Mesendoderm (in vitro differentiated cells): Measurements from ENCODE around the gene DUSP11.
A peak's percentile ranks its signal among the peaks of the same experiment; 100 is the strongest.

Source experiments
- DNase-seq: peaks from one replicate; pipeline ENCODE4 v3.0.0; 2013
- H2AK5ac ChIP-seq: 2 replicates; pipeline ENCODE4 v1.6.1; 2013; ENCODE audit warnings: low read length, inconsistent platforms
- H2BK120ac ChIP-seq: 2 replicates; pipeline ENCODE4 v1.6.1; 2013; ENCODE audit warnings: low read depth, mild to moderate bottlenecking, low read length, moderate library complexity, mixed read lengths
- H2BK15ac ChIP-seq: replicated peaks from 2 replicates; pipeline ENCODE4 v1.6.1; 2013; ENCODE audit warnings: low read depth, mild to moderate bottlenecking, moderate library complexity
- H2BK5ac ChIP-seq: 2 replicates; pipeline ENCODE4 v1.6.1; 2013; ENCODE audit warnings: low read length, inconsistent platforms
- H3K18ac ChIP-seq: 2 replicates; pipeline ENCODE4 v1.6.1; 2013; ENCODE audit warnings: mild to moderate bottlenecking, low read length, mixed read lengths
- H3K23ac ChIP-seq: one replicate; pipeline ENCODE4 v1.6.1; 2013; ENCODE audit warnings: low read length
- H3K27ac ChIP-seq: 2 replicates; pipeline ENCODE4 v1.5.1; 2013; ENCODE audit warnings: low read depth, mild to moderate bottlenecking, inconsistent platforms, low read length, moderate library complexity
- H3K27me3 ChIP-seq: 2 replicates; pipeline ENCODE4 v1.6.1; 2013; ENCODE audit warnings: low read length, control low read depth, mild to moderate bottlenecking, inconsistent platforms; ENCODE audit not compliant: insufficient read depth, poor library complexity
- H3K36me3 ChIP-seq: 2 replicates; pipeline ENCODE4 v1.6.1; 2013; ENCODE audit warnings: low read length, inconsistent platforms; ENCODE audit not compliant: control insufficient read depth, insufficient read depth
- H3K4ac ChIP-seq: one replicate; pipeline ENCODE4 v1.6.1; 2013; ENCODE audit warnings: low read depth, mild to moderate bottlenecking, low read length, moderate library complexity
- H3K4me1 ChIP-seq: 2 replicates; pipeline ENCODE4 v1.6.1; 2013; ENCODE audit warnings: low read depth, low read length, inconsistent platforms; ENCODE audit not compliant: control insufficient read depth
- H3K4me2 ChIP-seq: 2 replicates; pipeline ENCODE4 v1.6.1; 2013; ENCODE audit warnings: low read length
- H3K4me3 ChIP-seq: 2 replicates; pipeline ENCODE4 v1.5.1; 2013; ENCODE audit warnings: mild to moderate bottlenecking, low read length
- H3K56ac ChIP-seq: one replicate; pipeline ENCODE4 v1.6.1; 2013; ENCODE audit warnings: low read length
- H3K79me1 ChIP-seq: 2 replicates; pipeline ENCODE4 v1.6.1; 2013; ENCODE audit warnings: low read length, inconsistent platforms
- H3K79me2 ChIP-seq: 2 replicates; pipeline ENCODE4 v1.6.1; 2013; ENCODE audit warnings: mild to moderate bottlenecking, low read length; ENCODE audit not compliant: control insufficient read depth, insufficient read depth
- H3K9ac ChIP-seq: 2 replicates; pipeline ENCODE4 v1.6.1; 2013; ENCODE audit warnings: low read length, inconsistent platforms
- H4K5ac ChIP-seq: one replicate; pipeline ENCODE4 v1.6.1; 2013; ENCODE audit warnings: low read length
- H4K8ac ChIP-seq: one replicate; pipeline ENCODE4 v1.6.1; 2013; ENCODE audit warnings: low read depth, mild to moderate bottlenecking, control low read depth, low read length, moderate library complexity
- WGBS: extraction: QIAGEN DNeasy Blood & Tissue Kit; methylation state at CpG from one replicate; pipeline ENCODE4 v1.1.7; 2013; ENCODE audit warnings: low lambda C conversion rate, missing lambda C conversion rate; ENCODE audit not compliant: insufficient coverage; ENCODE audit errors: extremely low coverage; 5-methylcytosine and 5-hydroxymethylcytosine counted together

Gene DUSP11

GRCh38 chr2:73825408-73825807 lies 45.5 kb upstream of the DUSP11 start:
- Histone ChIP-seq H2BK15ac (no peak overlapping the region), H3K4me2 (no peak overlapping the region), H3K79me1 (peaks cover under 1% of the 10 kb centered on the region), H3K27ac (no peak overlapping the region), H2BK120ac (no peak overlapping the region), H3K4me1 (no peaks in the 10 kb centered on the region), H3K9ac (no peak overlapping the region), H3K4ac (no peak overlapping the region), H3K4me3 (no peak overlapping the region), H3K23ac (no peak overlapping the region), H2BK5ac (no peak overlapping the region), H4K8ac (no peak overlapping the region), H3K27me3 (no peaks in the 10 kb centered on the region), H2AK5ac (no peak overlapping the region), H3K36me3 (no peaks in the 10 kb centered on the region), H4K5ac (no peak overlapping the region), H3K79me2 (peaks cover 7% of the 10 kb centered on the region), H3K56ac (no peak overlapping the region), H3K18ac (no peak overlapping the region)
- no CpG with 5 or more reads among the region's 4 CpGs for WGBS
- DNase-seq: no peak

- DNase-seq: peak; percentile 66
- Histone ChIP-seq H3K9ac (no peak overlapping the region), H3K79me1 (no peaks in the 10 kb centered on the region), H3K4ac (no peak overlapping the region), H3K4me1 (no peaks in the 10 kb centered on the region), H3K23ac (no peak overlapping the region), H3K4me3 (no peak overlapping the region), H4K5ac (no peak overlapping the region), H3K56ac (no peak overlapping the region), H2BK5ac (no peak overlapping the region), H3K4me2 (no peak overlapping the region), H3K18ac (no peak overlapping the region), H3K79me2 (no peaks in the 10 kb centered on the region), H3K27me3 (no peaks in the 10 kb centered on the region), H2BK120ac (no peak overlapping the region), H2AK5ac (no peak overlapping the region), H2BK15ac (no peak overlapping the region), H4K8ac (no peak overlapping the region), H3K36me3 (no peaks in the 10 kb centered on the region), H3K27ac (no peak overlapping the region)
- 100% methylated on average over 2 of the region's 3 CpGs for WGBS
These were observed 44.1 kb upstream of the DUSP11 start for GRCh38 chr2:73823916-73824523.

GRCh38 chr2:73823416-73823815 lies 43.5 kb upstream of the DUSP11 start:
- WGBS: no CpG with 5 or more reads among the region's 2 CpGs
- Histone ChIP-seq H3K79me1 (no peaks in the 10 kb centered on the region), H2BK15ac (no peak overlapping the region), H3K27ac (no peak overlapping the region), H3K36me3 (no peaks in the 10 kb centered on the region), H3K27me3 (no peaks in the 10 kb centered on the region), H3K4me2 (no peak overlapping the region), H3K4me1 (no peaks in the 10 kb centered on the region), H3K23ac (no peak overlapping the region), H3K4me3 (no peak overlapping the region), H2AK5ac (no peak overlapping the region), H4K5ac (no peak overlapping the region), H2BK5ac (no peak overlapping the region), H3K79me2 (no peaks in the 10 kb centered on the region), H3K18ac (no peak overlapping the region), H3K9ac (no peak overlapping the region), H4K8ac (no peak overlapping the region), H3K4ac (no peak overlapping the region), H2BK120ac (no peak overlapping the region), H3K56ac (no peak overlapping the region)
- no peak for DNase-seq

- Histone ChIP-seq H3K79me1 (no peaks in the 10 kb centered on the region), H2BK15ac (no peak overlapping the region), H3K27me3 (no peaks in the 10 kb centered on the region), H3K4me1 (no peaks in the 10 kb centered on the region), H3K18ac (no peak overlapping the region), H2AK5ac (no peak overlapping the region), H4K5ac (no peak overlapping the region), H3K27ac (no peak overlapping the region), H4K8ac (no peak overlapping the region), H3K79me2 (no peaks in the 10 kb centered on the region), H3K56ac (no peak overlapping the region), H3K9ac (no peak overlapping the region), H3K23ac (no peak overlapping the region), H3K4me2 (no peak overlapping the region), H3K4ac (no peak overlapping the region), H3K36me3 (no peaks in the 10 kb centered on the region), H3K4me3 (no peak overlapping the region), H2BK120ac (no peak overlapping the region), H2BK5ac (no peak overlapping the region)
- DNase-seq: no peak
- whole genome bisulfite sequencing: no CpG with 5 or more reads among the region's 2 CpGs
These were observed 43.1 kb upstream of the DUSP11 start for GRCh38 chr2:73822991-73823390.

GRCh38 chr2:73822276-73822675 lies 42.4 kb upstream of the DUSP11 start:
- no CpG with 5 or more reads among the region's 1 CpG for WGBS
- Histone ChIP-seq H3K4me3 (no peak overlapping the region), H4K8ac (no peak overlapping the region), H3K56ac (no peak overlapping the region), H2BK120ac (no peak overlapping the region), H2BK5ac (no peak overlapping the region), H3K18ac (no peak overlapping the region), H2AK5ac (no peak overlapping the region), H3K79me2 (no peaks in the 10 kb centered on the region), H3K36me3 (no peaks in the 10 kb centered on the region), H4K5ac (no peak overlapping the region), H3K9ac (no peak overlapping the region), H3K79me1 (no peaks in the 10 kb centered on the region), H3K4ac (no peak overlapping the region), H3K27ac (no peak overlapping the region), H2BK15ac (no peak overlapping the region), H3K4me2 (no peak overlapping the region), H3K4me1 (no peaks in the 10 kb centered on the region), H3K23ac (no peak overlapping the region), H3K27me3 (no peaks in the 10 kb centered on the region)
- no peak for DNase-seq

GRCh38 chr2:73821669-73822068 lies 41.8 kb upstream of the DUSP11 start:
- H4K8ac ChIP-seq: no peak overlapping the region
- no peak overlapping the region for H4K5ac ChIP-seq
- no peak overlapping the region for H2BK120ac ChIP-seq
- H3K79me2 ChIP-seq: no peaks in the 10 kb centered on the region
- H3K4me1 ChIP-seq: no peaks in the 10 kb centered on the region
- H3K4ac ChIP-seq: no peak overlapping the region
- H3K36me3 ChIP-seq: no peaks in the 10 kb centered on the region
- no peak overlapping the region for H3K27ac ChIP-seq
- no peak overlapping the region for H3K4me3 ChIP-seq
- no peak overlapping the region for H2BK5ac ChIP-seq
- no peak overlapping the region for H2AK5ac ChIP-seq
- H3K23ac ChIP-seq: no peak overlapping the region
- H3K79me1 ChIP-seq: no peaks in the 10 kb centered on the region
- no peak overlapping the region for H3K9ac ChIP-seq
- H3K27me3 ChIP-seq: no peaks in the 10 kb centered on the region
- DNase-seq: no peak
- H2BK15ac ChIP-seq: no peak overlapping the region
- H3K56ac ChIP-seq: no peak overlapping the region
- H3K18ac ChIP-seq: no peak overlapping the region
- H3K4me2 ChIP-seq: no peak overlapping the region
- WGBS: no CpG with 5 or more reads among the region's 2 CpGs
